Uterus (tissue), 4 donors: ENCODE data around the gene TRIP13. TPM values are rescaled to one million over a fixed set of nuclear protein-coding genes. Genes with fewer than 3 reads are reported as not detected.

Experiments used
- DNase-seq, 2 donors: peaks; one replicate each; pipeline ENCODE4 v3.0.0-alpha.2; 2019 to 2020
- H3K27ac ChIP-seq, 2 donors: fragments of 200-600 bp; sonication (generic); 1 replicate in 1 of 2; 2 replicates in 1 of 2; pipeline ENCODE4 v1.5.1; 2016 to 2018
- H3K27me3 ChIP-seq, 2 donors: fragments of 200-600 bp; sonication (generic); one replicate each; pipeline ENCODE4 v1.5.1; 2018 to 2019; ENCODE audit warnings: control low read depth in 1 of 2
- H3K36me3 ChIP-seq, 2 donors: fragments of 200-600 bp; sonication (generic); one replicate each; pipeline ENCODE4 v1.5.1; 2019; ENCODE audit warnings: control low read depth in 1 of 2
- H3K4me1 ChIP-seq, 2 donors: fragments of 200-600 bp; sonication (generic); one replicate each; pipeline ENCODE4 v1.5.1; 2018 to 2019; ENCODE audit warnings: control low read depth in 1 of 2
- H3K4me3 ChIP-seq, 2 donors: fragments of 200-600 bp; sonication (generic); 1 replicate in 1 of 2; 2 replicates in 1 of 2; pipeline ENCODE4 v1.5.1; 2018 to 2019; ENCODE audit warnings: mild to moderate bottlenecking in 1 of 2
- H3K9me3 ChIP-seq, 2 donors: fragments of 200-600 bp; sonication (generic); one replicate each; pipeline ENCODE4 v1.5.1; 2019; ENCODE audit warnings: control low read depth in 1 of 2
- POLR2A ChIP-seq, 2 donors: fragments of 450-650 bp; IDR thresholded peaks; one replicate each; pipeline ENCODE4 v1.6.1; 2016; ENCODE audit warnings: antibody characterized with exemption in 2 of 2, mild to moderate bottlenecking in 1 of 2, moderate library complexity in 1 of 2
- intact Hi-C: fragments of 100-400 bp; cut with DNase I; formaldehyde crosslinking; loops from one replicate; pipeline ENCODE4 v1.15.1; 2023; ENCODE audit warnings: low total_unique reads
- total RNA-seq, 4 donors: library from RNA; depleted of rRNA in 3 of 4; stranded (reverse); fragments of >200 nt in 3 of 4; gene quantifications; one replicate each; pipeline versions ENCODE4 v1.1.0 to v1.2.4, GENCODE V29; 2014 to 2023
- TF ChIP-seq, protein P1 (sequence below), 4 experiments: fragments of 200-600 bp in 2 of 4; fragments of 450-650 bp in 2 of 4; sonication (generic) in 2 of 4; IDR thresholded peaks; one replicate each; pipeline ENCODE4 v1.5.1; 2016 to 2019; ENCODE audit warnings: antibody characterized with exemption in 4 of 4, mild to moderate bottlenecking in 2 of 4, moderate library complexity in 1 of 4
- donor health status: DM: yes; HTN: yes; CAD: no.

TRIP13 gene
- total RNA-seq, 4 donors from 2014 or later = 1.2 to 10.5 (median 1.3) TPM; not detected in 1

DNA sequence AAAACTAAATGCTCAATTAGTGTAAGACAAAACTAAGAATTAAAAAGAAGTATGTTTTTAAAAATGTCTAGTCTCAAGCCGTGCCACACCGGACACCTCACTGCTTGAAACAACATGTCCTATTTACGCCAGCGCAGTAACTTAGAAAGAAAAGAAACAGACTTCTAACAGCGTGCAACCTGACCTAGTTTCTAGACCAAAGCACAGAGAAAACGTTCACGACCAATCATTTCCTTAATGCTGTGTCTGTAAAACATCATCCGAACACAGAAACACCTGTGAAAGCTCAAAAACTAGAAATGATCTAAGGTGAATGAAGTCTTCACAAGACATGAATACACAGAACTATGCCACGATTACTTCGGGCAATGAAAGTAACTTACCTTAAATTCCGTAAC lies 4.0 kb upstream of the TRIP13 start:
- intact Hi-C loops = no loop called here
- no peak for TF ChIP-seq POLR2A (IDR thresholded peaks at IDR 0.05)
- TF ChIP-seq, protein P1, sequence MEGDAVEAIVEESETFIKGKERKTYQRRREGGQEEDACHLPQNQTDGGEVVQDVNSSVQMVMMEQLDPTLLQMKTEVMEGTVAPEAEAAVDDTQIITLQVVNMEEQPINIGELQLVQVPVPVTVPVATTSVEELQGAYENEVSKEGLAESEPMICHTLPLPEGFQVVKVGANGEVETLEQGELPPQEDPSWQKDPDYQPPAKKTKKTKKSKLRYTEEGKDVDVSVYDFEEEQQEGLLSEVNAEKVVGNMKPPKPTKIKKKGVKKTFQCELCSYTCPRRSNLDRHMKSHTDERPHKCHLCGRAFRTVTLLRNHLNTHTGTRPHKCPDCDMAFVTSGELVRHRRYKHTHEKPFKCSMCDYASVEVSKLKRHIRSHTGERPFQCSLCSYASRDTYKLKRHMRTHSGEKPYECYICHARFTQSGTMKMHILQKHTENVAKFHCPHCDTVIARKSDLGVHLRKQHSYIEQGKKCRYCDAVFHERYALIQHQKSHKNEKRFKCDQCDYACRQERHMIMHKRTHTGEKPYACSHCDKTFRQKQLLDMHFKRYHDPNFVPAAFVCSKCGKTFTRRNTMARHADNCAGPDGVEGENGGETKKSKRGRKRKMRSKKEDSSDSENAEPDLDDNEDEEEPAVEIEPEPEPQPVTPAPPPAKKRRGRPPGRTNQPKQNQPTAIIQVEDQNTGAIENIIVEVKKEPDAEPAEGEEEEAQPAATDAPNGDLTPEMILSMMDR (IDR thresholded peaks at IDR 0.05) = no peak
- no peak for DNase-seq
- Histone ChIP-seq H3K27me3 (no peaks in the 10 kb centered on the region), H3K27ac (no peak overlapping the region), H3K36me3 (no peaks in the 10 kb centered on the region), H3K9me3 (no peaks in the 10 kb centered on the region), H3K4me1 (peaks cover 0 to 19% of the 10 kb centered on the region in 2 donors), H3K4me3 (no peak overlapping the region)

DNA sequence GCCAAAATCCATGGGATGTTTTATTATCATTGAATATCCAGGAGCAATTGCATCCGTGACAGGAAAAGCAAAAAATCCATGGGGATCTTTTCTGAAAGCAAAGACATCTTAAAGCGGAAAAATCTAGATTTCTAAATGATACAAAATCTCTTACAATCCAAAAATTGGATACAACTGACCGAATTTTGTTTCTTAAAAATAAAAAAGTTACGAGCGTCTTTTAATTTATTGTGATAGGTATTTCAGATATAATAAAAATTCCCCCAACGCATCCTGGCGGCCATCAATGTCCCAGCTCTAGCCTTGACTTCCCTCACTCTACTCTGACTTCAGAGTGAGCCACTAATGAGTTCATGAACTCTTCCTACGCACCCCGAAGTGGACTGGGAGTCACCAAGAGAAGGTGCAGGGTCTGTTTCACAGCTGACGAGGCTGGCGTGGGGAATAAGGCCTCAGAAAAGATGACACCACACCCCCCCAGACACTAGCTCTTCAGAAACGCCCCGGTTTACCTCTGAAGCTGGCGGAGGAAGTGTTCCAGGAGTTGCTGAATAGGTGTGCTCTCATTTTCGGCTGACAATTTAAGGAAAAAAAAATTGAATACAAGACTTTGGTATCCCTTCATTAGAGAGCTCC lies 3.5 kb upstream of the TRIP13 start:
- no peak overlapping the region for H3K4me3 ChIP-seq
- DNase-seq = no peak
- peaks cover 0 to 20% of the 10 kb centered on the region in 2 donors for H3K4me1 ChIP-seq
- H3K9me3 ChIP-seq = no peaks in the 10 kb centered on the region
- TF ChIP-seq, protein P1 (IDR thresholded peaks at IDR 0.05) = no peak
- no peak for TF ChIP-seq POLR2A (IDR thresholded peaks at IDR 0.05)
- H3K36me3 ChIP-seq = no peaks in the 10 kb centered on the region
- H3K27ac ChIP-seq = no peak overlapping the region
- no peaks in the 10 kb centered on the region for H3K27me3 ChIP-seq
- intact Hi-C loops = no loop called here

DNA sequence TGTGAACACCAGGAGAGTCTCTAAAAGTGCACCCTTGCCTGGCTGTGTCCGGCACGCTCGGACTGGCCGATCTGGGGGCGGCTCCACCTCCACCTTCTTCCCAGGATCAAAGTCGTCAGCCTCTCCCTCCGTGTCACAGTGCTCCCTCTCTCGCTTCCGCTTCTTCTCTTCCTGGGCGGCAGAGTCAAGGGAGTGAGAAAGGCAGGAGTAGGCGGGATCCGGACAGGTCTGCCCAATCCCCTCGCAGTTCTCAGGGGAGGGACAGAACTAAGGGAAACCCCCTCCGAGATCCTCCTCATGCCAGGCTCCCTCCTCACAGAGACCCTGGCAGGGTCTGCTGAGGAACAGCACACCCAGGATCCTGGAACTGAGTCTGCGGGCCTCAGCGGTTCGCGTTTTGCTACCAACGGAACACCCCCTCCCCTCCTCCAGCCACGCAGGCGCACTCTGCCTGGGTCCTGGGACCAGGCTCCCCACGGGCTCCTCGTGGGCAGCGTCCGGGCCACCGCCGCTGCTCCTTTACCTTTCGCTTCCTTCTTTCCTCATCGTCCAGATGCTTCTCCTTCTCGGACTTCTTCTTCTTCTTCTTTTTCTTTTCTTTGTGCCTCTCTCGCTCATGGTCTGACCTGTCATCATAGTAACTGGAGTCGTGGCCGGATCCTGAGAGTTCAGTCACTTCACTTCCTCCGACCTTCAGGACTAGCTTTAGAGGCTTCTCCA lies 1.4 kb upstream of the TRIP13 start:
- intact Hi-C loops = no loop called here
- Histone ChIP-seq H3K4me3 (peak overlapping the region; percentile 74 to 91), H3K27me3 (no peaks in the 10 kb centered on the region), H3K36me3 (no peaks in the 10 kb centered on the region), H3K27ac (peak overlapping the region in 1 of 2 donors; percentile 86), H3K4me1 (peaks cover 0 to 20% of the 10 kb centered on the region in 2 donors), H3K9me3 (no peaks in the 10 kb centered on the region)
- DNase-seq = no peak
- TF ChIP-seq, protein P1 (IDR thresholded peaks at IDR 0.05) = no peak
- TF ChIP-seq POLR2A (IDR thresholded peaks at IDR 0.05) = no peak

- intact Hi-C loops = no loop called here
- Histone ChIP-seq H3K4me3 (peak overlapping the region; percentile 74 to 91), H3K27ac (peak overlapping the region; percentile 78 to 86), H3K9me3 (no peaks in the 10 kb centered on the region), H3K36me3 (no peaks in the 10 kb centered on the region), H3K4me1 (peaks cover 0 to 20% of the 10 kb centered on the region in 2 donors), H3K27me3 (no peaks in the 10 kb centered on the region)
- TF ChIP-seq, protein P1 (IDR thresholded peaks at IDR 0.05) = no peak
- no peak for TF ChIP-seq POLR2A (IDR thresholded peaks at IDR 0.05)
- DNase-seq = no peak
Observed at GRCh38 chr5:891837-892393, 769 bp upstream of the TRIP13 start.

DNA sequence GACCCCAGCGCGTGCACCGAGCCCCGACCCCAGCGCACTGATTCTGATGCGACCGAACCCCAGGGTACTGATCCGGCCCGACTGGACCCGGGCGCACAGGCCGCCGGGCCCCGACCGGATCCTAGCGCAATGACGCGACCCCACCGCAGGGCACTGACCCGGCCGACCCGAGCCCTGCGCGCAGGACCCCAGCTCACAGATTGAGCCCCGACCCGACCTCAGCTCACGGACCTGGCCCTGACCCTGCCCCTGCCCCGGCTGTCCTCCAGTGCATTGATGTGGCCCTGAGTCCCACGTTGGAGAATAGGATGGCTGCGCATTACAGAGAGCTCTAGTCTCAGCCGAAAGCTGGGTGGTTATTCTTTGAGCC lies 438 bp downstream of the TRIP13 start:
- peaks cover 0 to 20% of the 10 kb centered on the region in 2 donors for H3K4me1 ChIP-seq
- no peaks in the 10 kb centered on the region for H3K27me3 ChIP-seq
- H3K27ac ChIP-seq = peak overlapping the region in 1 of 2 donors; percentile 86
- no peak for TF ChIP-seq POLR2A (IDR thresholded peaks at IDR 0.05)
- TF ChIP-seq, protein P1 (IDR thresholded peaks at IDR 0.05) = no peak
- no peak for DNase-seq
- H3K36me3 ChIP-seq = no peaks in the 10 kb centered on the region
- peak overlapping the region; percentile 74 to 91 for H3K4me3 ChIP-seq
- intact Hi-C loops = no loop called here
- no peaks in the 10 kb centered on the region for H3K9me3 ChIP-seq
